Measurements from ENCODE around the gene DZIP1.
"Not testable (repeated sequence)": the region's sequence is repeated elsewhere in the genome, so short reads cannot be mapped to it uniquely, and the experiment has no call there.

DZIP1 gene, protein sequence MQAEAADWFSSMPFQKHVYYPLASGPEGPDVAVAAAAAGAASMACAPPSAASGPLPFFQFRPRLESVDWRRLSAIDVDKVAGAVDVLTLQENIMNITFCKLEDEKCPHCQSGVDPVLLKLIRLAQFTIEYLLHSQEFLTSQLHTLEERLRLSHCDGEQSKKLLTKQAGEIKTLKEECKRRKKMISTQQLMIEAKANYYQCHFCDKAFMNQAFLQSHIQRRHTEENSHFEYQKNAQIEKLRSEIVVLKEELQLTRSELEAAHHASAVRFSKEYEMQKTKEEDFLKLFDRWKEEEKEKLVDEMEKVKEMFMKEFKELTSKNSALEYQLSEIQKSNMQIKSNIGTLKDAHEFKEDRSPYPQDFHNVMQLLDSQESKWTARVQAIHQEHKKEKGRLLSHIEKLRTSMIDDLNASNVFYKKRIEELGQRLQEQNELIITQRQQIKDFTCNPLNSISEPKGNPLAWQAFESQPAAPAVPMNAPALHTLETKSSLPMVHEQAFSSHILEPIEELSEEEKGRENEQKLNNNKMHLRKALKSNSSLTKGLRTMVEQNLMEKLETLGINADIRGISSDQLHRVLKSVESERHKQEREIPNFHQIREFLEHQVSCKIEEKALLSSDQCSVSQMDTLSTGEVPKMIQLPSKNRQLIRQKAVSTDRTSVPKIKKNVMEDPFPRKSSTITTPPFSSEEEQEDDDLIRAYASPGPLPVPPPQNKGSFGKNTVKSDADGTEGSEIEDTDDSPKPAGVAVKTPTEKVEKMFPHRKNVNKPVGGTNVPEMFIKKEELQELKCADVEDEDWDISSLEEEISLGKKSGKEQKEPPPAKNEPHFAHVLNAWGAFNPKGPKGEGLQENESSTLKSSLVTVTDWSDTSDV

DNA sequence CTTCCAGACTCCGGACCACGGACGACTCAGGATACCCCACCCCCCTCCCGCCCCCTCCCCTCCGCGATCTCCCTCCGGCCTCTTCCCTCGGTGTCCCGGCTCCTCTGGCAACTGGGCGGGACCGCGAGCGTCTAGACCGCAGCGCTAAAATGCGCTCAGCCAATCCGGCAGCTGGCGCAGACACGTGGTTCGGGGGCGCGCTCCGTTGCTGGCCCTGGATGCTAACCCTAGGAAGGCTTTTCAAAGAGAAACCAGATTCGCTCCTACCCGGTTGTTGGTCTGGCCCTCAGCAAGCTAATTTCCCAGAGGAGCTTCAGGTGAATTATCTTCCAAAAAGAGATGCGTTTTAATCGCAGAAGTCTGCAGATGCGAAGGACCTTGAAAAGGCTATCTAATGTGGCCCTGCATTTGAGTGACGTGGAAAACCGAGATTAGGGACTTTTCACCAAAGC, at the start of gene DZIP1:
Gene DZIP1, minus strand, starts transcription at position 106 of the 452 bp plus-strand sequence. CDS start 2,677 bp downstream, outside the sequence.
- H3K27ac ChIP-seq = no peak within 1 kb of the TSS
- no peak for DNase-seq (ENCODE audit: low read depth, low spot score)

DNA sequence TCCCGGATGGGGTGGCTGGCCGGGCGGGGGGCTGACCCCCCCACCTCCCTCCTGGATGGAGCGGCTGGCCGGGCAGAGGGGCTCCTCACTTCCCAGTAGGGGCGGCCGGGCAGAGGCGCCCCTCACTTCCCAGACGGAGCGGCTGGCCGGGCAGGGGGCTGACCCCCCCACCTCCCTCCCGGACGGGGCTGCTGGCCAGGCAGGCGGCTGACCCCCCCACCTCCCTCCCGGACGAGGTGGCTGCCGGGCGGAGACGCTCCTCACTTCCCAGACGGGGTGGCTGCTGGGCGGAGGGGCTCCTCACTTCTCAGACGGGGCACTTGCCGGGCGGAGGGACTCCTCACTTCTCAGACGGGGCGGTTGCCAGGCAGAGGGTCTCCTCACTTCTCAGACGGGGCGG, 46.5 kb upstream of the DZIP1 start:
- not testable (repeated sequence) for DNase-seq (ENCODE audit: low read depth, low spot score); H3K27ac ChIP-seq

DNA sequence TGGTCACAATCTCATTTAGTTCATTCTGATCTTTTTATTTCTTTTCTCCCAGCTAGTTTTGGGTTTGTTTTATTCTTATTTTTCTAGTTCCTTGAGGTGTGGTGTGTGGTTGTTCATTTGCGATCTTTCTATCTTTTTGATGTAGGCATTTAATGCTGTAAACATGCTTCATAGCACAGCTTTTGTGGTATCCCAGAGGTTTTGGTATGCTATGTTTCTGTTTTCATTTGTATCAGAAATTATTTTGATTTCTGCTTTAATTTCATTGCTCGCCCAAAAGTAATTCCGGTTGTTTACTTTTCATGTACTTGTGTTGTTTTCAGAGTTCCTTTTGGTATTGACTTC, 45.0 kb upstream of the DZIP1 start:
- H3K27ac ChIP-seq = no peak overlapping the region
- DNase-seq (ENCODE audit: low read depth, low spot score) = no peak

DNA sequence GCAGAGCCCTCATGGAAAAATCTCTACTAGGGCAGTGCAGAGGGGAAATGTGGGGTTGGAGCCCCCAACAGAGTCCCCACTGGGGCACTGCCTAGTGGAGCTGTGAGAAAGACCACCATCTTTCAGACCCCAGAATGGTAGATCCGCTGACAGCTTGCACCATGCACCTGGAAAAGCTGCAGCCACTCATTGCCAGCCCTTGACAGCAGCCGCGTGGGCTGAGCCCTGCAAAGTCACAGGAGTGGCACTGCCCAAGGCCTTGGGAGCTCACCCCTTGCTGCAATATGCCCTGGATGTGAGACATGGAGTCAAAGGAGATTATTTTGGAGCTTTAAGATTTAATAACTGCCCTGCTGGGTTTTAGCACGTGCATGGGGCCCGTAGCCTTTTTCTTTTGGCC, 40.5 kb upstream of the DZIP1 start:
- not testable (repeated sequence) for DNase-seq (ENCODE audit: low read depth, low spot score); H3K27ac ChIP-seq

DNA sequence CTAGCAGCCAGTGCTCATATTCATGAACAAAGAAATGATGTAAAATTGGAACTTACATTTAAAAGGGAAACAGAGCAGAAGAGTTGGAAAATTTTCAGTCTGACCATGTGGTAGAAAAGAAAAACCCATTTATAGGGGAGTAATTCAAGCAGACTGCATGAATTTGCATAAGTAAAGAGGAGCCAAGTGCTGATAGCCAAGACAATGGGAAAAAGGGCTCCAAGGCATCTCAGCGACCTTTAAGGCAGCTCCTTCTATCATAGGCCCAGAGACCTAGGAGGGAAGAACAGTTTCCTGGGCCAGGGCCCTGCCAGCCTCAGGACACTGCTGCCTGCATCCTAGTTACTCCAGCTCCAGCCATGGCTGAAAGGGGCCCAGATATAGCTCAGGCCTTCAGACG, 39.9 kb upstream of the DZIP1 start:
- DNase-seq (ENCODE audit: low read depth, low spot score) = no peak
- H3K27ac ChIP-seq = no peak overlapping the region

DNA sequence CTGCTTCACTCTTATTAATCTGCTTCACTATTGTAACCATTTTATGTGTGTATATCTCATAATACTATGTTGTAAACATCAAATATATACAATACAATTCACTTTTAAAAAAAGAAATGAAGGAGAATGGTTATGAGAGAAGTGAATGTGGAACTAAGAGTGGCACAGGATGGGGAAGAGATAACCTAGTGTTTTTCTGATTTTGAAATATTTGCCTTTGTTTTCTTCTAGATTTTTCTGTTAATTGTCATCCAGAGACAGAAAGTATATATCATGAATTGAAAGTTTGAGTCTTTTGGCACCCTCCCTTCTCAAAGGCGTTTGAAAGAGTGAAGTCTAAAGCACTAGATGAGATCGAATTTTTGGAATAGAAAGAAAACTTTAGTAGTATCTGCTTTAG, 35.2 kb upstream of the DZIP1 start:
- H3K27ac ChIP-seq = no peak overlapping the region
- no peak for DNase-seq (ENCODE audit: low read depth, low spot score)

DNA sequence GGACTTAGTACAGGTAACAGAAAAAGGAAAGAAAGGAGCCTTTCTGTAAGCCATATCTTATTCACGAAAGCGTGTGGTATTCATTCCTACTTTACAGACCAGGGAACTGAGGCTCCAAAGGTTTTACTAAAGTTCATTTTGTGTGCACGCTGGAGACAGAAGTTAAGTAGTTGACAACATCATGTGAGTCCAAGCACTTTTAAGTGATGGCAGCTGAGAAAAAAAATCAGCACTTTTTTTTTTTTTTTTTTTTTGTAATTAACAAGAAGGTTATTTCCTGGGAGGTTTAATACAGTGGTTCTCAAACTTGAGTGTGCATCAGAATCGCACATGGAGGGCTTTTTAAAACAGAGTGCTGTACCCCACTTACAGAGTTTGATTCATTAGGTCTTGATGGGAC, 34.5 kb upstream of the DZIP1 start:
- no peak for DNase-seq (ENCODE audit: low read depth, low spot score)
- no peak overlapping the region for H3K27ac ChIP-seq

DNA sequence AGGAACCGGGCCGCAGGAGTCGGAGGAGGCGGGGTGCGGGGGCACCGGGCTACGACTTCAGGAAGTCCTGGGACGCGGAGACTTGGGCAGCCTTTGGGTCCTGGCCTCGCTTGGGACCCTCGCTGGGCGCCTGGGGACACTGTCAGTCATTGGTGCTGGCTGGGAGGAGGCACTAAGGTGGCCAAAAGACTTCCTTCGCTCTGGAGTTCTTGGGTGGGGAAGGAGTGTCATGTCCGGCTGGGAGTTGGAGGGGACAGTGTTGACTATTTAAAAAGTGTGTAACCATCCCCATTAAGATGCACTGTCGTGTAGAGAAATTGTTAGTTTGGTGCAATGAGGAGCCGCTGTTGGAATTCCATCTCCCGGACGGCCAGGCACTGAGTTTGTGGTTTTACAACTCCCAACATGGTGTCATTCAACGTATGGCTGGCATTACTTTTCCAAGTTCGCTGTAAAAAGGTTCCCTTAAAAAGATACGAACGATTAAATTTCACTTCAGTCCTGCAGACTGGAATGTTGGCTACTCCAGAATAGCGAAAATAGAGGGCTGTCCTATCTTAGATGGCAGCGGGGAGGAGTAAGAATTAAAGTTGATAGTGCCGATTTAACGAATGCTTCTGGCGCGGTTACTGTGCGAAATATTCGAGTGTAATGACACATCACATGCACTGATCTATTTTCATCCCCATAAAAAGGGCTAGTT, 33.2 kb upstream of the DZIP1 start:
- H3K27ac ChIP-seq = peak overlapping the region; percentile 91
- no peak for DNase-seq (ENCODE audit: low read depth, low spot score)

DNA sequence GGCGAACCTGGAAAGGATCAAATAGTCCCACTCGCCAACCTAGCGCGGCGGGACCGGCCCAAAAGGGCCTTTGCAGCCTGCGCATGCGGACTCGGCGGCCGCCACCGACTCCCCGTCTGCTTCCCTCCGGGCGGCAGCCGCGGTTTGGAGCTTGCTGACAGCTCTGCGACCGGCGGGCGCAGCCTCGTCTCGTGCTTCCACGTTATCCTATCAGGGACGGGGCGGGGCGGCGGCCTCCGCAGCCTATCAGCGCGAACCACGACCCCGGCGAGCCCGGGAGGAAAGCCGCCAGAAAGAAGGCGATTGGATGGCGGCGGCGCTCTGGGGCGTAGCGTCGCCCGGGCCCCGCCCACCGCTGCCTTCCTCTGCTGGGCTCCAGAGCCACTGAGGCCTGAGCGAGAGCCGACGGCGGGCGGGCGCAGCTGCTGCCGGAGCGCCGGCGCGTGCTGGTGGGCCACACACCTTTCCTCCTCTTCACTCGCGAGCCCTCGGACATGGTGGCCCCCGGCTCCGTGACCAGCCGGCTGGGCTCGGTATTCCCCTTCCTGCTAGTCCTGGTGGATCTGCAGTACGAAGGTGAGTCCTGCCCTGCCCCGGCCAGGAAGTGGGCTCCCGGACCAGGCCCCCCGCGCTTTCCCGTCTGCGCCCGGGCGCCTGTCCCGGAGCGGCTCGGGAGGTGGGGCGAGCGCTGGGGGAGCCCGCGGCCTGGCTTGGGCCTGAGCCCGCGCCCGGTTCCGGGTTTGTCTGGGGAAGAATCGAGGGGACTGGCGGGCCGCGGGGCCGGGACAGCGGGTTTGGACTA, 32.5 kb upstream of the DZIP1 start, which contains the start of gene DNAJC3:
Gene DNAJC3, plus strand, starts transcription at position 378 of the 802 bp plus-strand sequence. Its CDS starts 117 bp downstream, at position 495.
- peak within 1 kb of the TSS; percentile 91 for H3K27ac ChIP-seq
- DNase-seq (ENCODE audit: low read depth, low spot score) = peak; percentile 92

DNA sequence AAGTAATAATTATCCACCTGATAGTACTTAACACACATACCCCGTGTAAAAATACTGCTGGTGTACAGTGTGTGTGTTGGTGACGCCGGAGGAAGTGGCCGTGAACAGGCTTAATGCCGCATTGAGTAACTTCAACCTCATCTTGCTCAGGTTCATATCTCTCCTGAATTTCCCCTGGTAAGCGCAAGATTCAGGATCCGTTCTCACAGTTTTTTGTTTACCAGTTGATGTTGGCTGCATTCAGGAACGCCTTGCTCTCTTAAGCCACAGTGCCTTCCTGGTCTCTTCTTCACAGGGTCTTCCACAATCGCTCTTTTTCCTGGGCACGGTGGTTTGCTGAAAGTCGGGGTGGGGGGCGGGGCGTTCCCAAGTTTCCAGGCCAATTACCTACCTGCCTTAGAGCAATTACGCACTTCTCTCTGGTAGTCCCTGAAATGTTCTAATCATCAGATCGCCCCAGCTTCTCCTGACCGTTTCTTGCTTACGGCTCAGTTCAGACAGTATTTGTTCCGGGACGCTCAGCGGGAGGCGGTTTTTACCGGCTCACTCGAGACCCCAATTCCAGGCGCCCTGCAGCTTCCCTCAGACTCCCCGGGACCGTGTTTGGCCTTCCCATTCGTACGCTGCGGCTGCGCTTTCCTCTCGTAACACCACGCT, 31.7 kb upstream of the DZIP1 start:
- DNase-seq (ENCODE audit: low read depth, low spot score) = no peak
- H3K27ac ChIP-seq = peak overlapping the region; percentile 91

DNA sequence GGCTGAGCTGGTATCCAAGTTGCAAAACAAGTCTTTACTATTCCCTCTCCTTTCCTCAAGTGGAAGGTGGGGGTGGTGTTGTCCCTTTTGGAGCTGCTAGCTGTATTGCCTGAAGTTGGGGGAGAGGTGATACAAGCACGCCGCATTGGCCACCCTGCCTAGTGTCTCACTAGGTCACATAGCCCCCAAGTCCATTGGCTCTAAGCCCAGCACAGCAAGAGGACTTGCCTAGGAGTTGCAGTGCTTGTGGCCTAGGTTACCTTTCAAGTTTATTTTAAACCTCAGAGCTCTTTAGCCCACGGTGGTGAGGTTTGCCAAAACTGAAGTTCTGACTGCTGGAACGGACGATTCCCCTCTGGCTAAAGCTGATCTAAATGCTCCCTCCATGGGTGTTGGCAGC, 27.1 kb upstream of the DZIP1 start:
- no peak for DNase-seq (ENCODE audit: low read depth, low spot score)
- no peak overlapping the region for H3K27ac ChIP-seq

DNA sequence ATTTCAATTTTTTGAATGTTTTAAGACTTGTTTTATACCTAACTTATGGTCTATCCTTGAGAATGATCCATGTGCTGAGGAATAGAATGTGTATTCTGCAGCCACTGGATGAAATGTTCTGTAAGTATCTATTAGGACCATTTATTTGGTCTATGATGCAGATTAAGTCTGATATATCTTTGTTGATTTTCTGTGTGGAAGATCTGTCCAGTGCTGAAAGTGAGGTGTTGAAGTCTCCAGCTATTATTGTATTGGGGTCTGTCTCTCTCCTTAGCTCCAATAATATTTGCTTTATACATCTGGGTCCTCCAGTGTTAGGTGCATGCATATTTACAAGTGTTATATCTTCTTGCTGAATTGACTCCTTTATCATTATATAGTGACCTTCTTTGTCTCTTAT, 22.7 kb upstream of the DZIP1 start:
- H3K27ac ChIP-seq; DNase-seq (ENCODE audit: low read depth, low spot score): not testable (repeated sequence)

DNA sequence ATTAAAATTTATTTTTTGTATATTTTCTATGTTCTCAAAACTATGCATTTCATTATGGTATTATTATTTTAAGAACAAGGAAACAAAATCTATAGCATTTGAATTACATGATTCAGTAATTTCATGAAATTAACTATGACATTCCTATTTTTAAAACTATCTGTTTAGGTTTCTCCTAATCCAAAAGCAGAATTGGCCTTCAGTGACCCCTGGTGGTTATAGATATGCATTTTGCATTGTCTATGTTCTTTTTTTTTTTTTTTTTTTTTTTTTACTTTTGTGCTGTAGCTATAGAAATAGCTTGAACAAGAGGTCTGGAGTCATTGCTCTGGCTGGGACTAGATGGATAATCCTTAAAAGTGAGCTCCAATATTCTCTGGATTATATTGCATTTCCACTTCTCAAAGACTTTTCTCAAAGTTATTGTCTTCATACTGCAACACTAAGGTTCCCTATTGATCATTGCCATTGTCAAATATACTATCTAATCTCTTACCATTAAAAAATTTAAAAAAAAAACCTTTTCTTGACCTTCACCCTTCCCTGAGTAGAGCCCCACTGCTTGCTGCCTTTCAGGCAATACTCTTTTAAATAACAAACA, 16.6 kb upstream of the DZIP1 start:
- no peak for DNase-seq (ENCODE audit: low read depth, low spot score)
- no peak overlapping the region for H3K27ac ChIP-seq

DNA sequence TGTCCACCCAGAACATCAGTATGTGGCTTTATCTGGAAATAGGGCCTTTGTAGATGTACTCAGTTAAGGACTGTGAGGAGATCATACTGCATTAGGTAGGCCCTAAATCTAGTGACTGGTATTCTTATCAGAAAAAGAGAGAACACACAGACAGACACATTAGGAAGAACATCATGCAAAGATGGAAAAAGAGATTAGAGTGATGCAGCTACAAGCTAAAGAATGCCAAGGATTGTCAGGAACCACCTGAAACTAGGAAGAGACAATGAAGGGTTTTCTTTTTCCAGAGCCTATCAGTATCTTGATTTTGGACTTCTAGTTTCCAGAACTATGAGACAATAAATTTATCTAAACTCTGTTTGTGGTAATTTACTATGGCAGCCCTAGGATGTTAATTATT, 15.0 kb upstream of the DZIP1 start:
- no peak for DNase-seq (ENCODE audit: low read depth, low spot score)
- H3K27ac ChIP-seq = no peak overlapping the region

DNA sequence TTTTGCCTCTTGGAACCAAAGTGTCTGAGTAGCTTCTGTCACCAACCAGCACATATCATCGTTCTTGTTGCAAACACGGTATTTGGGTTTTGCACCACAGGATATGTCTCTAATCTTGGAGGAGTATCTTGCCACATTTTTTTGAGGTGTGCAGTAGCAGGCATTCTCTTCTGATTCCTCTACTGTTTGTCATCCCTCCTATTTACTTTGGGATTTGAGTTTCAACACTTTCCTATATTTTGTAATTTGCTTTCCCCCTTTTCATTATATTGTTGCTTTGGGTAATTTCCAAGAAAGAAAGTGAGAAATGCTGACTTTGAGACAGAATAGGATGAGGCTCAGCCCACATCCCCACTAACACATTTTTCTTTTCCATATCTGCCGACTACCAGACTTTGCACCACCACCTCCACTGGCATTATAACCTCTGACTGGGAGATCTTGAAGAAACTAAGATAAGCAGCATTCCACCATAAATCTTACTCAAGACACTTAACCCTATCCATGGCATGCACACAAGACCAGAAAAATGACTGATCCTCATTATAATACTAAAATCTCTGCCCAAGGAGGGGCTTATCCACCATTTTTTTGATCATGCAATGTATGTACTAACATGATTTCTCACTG, 12.0 kb upstream of the DZIP1 start:
- DNase-seq (ENCODE audit: low read depth, low spot score) = no peak
- H3K27ac ChIP-seq = no peak overlapping the region

DNA sequence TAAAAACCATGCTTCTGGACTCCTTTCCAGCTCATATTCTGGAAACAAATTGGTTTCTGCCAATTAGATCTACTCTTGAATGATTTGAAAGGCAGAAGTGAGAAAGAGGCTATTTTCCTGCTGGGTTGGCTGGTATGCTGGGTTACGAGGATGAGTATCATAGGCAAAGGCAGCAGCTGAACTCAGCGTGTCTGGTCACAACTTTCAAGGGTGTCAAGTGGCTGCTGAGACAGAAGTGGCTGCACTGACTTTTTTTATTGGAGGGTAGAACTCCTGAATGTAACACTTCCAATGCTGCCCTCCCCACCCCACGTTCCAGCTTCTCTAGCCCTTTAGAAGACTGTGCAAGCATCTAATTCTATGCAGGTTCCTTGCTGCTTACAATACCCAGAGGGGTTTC, 8.3 kb upstream of the DZIP1 start:
- H3K27ac ChIP-seq = no peak overlapping the region
- DNase-seq (ENCODE audit: low read depth, low spot score) = no peak

DNA sequence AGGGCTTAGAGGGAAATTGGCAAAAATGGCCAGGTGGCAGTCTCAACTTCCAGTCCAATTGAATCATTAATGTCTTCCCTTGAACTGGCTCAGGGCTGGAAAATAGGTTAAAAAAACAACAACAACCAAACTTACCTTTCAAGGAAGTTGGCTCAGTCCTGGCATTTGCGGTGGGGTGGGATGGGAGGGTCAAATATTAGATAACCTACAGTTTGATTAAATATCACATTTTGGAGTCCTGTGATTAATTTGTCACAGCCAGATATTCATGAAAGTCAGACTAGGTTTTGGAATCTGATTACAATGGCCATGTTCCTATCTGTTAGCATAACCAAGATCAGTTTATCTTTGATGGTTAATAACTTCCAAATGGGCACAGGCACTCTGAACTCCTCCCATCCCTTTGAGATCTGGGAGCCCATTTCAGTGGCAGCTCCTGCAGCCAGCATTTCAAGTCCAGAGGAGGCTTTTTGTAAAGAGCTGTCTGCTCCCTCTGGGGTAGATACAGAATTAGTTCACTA, 7.8 kb upstream of the DZIP1 start:
- no peak for DNase-seq (ENCODE audit: low read depth, low spot score)

DNA sequence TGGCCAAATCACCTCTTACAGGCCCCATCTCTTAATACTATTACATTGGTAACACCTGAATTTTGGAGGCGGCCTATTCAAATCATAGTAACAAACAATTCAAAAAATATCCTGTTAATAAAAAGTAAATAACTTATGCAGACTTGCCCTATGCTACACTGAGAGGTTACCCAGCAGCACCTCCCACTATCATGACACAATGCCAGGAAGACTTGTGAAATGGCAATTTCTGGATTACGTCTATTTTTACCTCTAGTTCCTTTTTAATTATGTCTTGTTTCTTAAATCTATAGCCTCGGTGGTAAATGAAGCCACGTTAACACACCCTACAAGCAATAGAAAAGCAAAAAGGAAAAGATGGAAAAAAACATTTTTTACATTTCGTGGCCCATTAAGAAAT, 6.2 kb upstream of the DZIP1 start:
- no peak overlapping the region for H3K27ac ChIP-seq
- no peak for DNase-seq (ENCODE audit: low read depth, low spot score)

More for the DNA sequence above, 7.8 kb upstream of the DZIP1 start:
- no peak overlapping the region for H3K27ac ChIP-seq

Data from epithelial cell of prostate (primary cell).